Ovary (tissue), 9 donors: ENCODE data around the gene ZNF511. TPM values are rescaled to one million over a fixed set of nuclear protein-coding genes. Genes with fewer than 3 reads are reported as not detected.

Experiments
- DNase-seq, 5 donors: peaks; one replicate each; pipeline ENCODE4 v3.0.0-alpha.2; 2019 to 2020
- H3K27ac ChIP-seq, 2 donors: fragments of 200-600 bp; one replicate each; pipeline versions ENCODE4 v1.5.1 to v1.8.0; 2019 to 2022
- H3K27me3 ChIP-seq: fragments of 200-600 bp; one replicate; pipeline ENCODE4 v1.8.0; 2022
- H3K36me3 ChIP-seq: fragments of 200-600 bp; sonication (generic); one replicate; pipeline ENCODE4 v1.5.1; 2019
- H3K4me1 ChIP-seq: one replicate; pipeline ENCODE4 v1.8.1; 2013; ENCODE audit warnings: mild to moderate bottlenecking, moderate library complexity; ENCODE audit not compliant: insufficient read depth
- H3K4me3 ChIP-seq: fragments of 200-600 bp; sonication (generic); one replicate; pipeline ENCODE4 v1.5.1; 2017
- H3K9me3 ChIP-seq, 2 donors: fragments of 200-600 bp in 1 of 2; sonication (generic) in 1 of 2; one replicate each; pipeline versions ENCODE4 v1.5.1 to v1.8.1; 2013 to 2019; ENCODE audit warnings: mild to moderate bottlenecking in 1 of 2, moderate library complexity in 1 of 2
- CTCF ChIP-seq, 3 donors: fragments of 450-650 bp in 2 of 3; fragments of 200-600 bp in 1 of 3; IDR thresholded peaks; one replicate each; pipeline versions ENCODE4 v1.5.1 to v1.8.0; 2016 to 2022; ENCODE audit warnings: antibody characterized with exemption in 3 of 3, mild to moderate bottlenecking in 1 of 3
- EP300 ChIP-seq: sonication (generic); formaldehyde crosslinking; IDR thresholded peaks from one replicate; pipeline ENCODE4 v1.6.1; 2017; ENCODE audit warnings: antibody characterized with exemption
- POLR2A ChIP-seq: fragments of 450-650 bp; IDR thresholded peaks from one replicate; pipeline ENCODE4 v1.6.1; 2017; ENCODE audit warnings: antibody characterized with exemption, mild to moderate bottlenecking, moderate library complexity
- WGBS, 3 donors: extraction: QIAGEN DNeasy Blood & Tissue Kit in 1 of 3; methylation state at CpG; one replicate each; pipeline versions ENCODE4 v1.1.5 to v1.1.7; 2013 to 2017; 5-methylcytosine and 5-hydroxymethylcytosine counted together
- intact Hi-C, 4 donors: fragments of 100-400 bp; cut with DNase I; formaldehyde crosslinking; loops; one replicate each; pipeline versions ENCODE4 v1.11.0 to v1.15.1; 2022 to 2023
- polyA plus RNA-seq, 2 donors: library from polyadenylated mRNA; stranded (reverse); fragments of 200-250 nt in 1 of 2; fragments of 350-450 nt in 1 of 2; fragmentation: Illumina TruSeq in 1 of 2; extraction: RNeasy Lipid Tissue Mini Kit (QIAGEN cat#74804) in 1 of 2; gene quantifications; one replicate each; pipeline ENCODE4 v1.2.3, GENCODE V29; 2013 to 2014
- total RNA-seq, 7 donors: library from RNA; depleted of rRNA in 2 of 7; stranded (reverse); fragments of >200 nt in 2 of 7; fragmentation: NEBNext Ultra II Directional in 3 of 7; extraction: Animal tissue kit (Norgen Biotek cat#: 25700) in 3 of 7; gene quantifications; one replicate each; pipeline versions ENCODE4 v1.1.0 to v1.2.4, GENCODE V29; 2016 to 2023
- donor health status: DM: no; HTN: no; CAD: no; lungs with moderate emphysema.
- donor health status: DM: no; HTN: no; CAD: no.
- donor health status: Bipolar disorder and iron deficiency.
- donor health status: DM: yes; HTN: yes; CAD: no.
- donor health status: DM: no; HTN: no; CAD: no.
- donor health status: DM: yes; HTN: yes; CAD: no.

Gene ZNF511
- total and polyA plus RNA-seq, 9 donors: 16.3 to 64.8 (median 46.8) TPM

- peak in 1 of 5 donors; percentile 53 for DNase-seq
- intact Hi-C loops: no loop called here
- WGBS, 3 donors: 6 to 9% (median 9%) methylated on average over 47 to 51 of the region's 51 CpGs
- Histone ChIP-seq H3K36me3 (no peaks in the 10 kb centered on the region), H3K4me3 (peak overlapping the region; percentile 28), H3K27ac (no peak overlapping the region), H3K9me3 (no peaks in the 10 kb centered on the region), H3K4me1 (peaks cover 8% of the 10 kb centered on the region), H3K27me3 (peaks cover 6% of the 10 kb centered on the region)
- TF ChIP-seq EP300: no peak
- TF ChIP-seq CTCF (IDR thresholded peaks at IDR 0.05): no peak
- no peak for TF ChIP-seq POLR2A
Observed at GRCh38 chr10:133334503-133335245, 26.0 kb downstream of the ZNF511 start.

- Histone ChIP-seq H3K4me1 (peaks cover 8% of the 10 kb centered on the region), H3K36me3 (no peaks in the 10 kb centered on the region), H3K27ac (no peak overlapping the region), H3K4me3 (peak overlapping the region; percentile 28), H3K9me3 (no peaks in the 10 kb centered on the region), H3K27me3 (peaks cover 6% of the 10 kb centered on the region)
- intact Hi-C loops: no loop called here
- TF ChIP-seq POLR2A (no peak), CTCF (IDR thresholded peaks at IDR 0.05) (no peak), EP300 (no peak)
- DNase-seq: peak; percentile 66 to 81 (median 81)
- WGBS, 3 donors: 1 to 2% (median 1%) methylated on average over 45 to 75 of the region's 75 CpGs
Observed at GRCh38 chr10:133335246-133336117, 26.8 kb downstream of the ZNF511 start.

GRCh38 chr10:133336118-133336576 is 27.4 kb downstream of the ZNF511 start:
- 2 to 8% (median 4%) methylated on average over 10 to 41 of the region's 41 CpGs for WGBS, 3 donors
- Histone ChIP-seq H3K27ac (no peak overlapping the region), H3K4me3 (peak overlapping the region; percentile 28), H3K27me3 (peaks cover 6% of the 10 kb centered on the region), H3K9me3 (no peaks in the 10 kb centered on the region), H3K4me1 (peaks cover 8% of the 10 kb centered on the region), H3K36me3 (no peaks in the 10 kb centered on the region)
- DNase-seq: no peak
- intact Hi-C loops: no loop called here
- TF ChIP-seq EP300: no peak
- TF ChIP-seq CTCF (IDR thresholded peaks at IDR 0.05): no peak
- no peak for TF ChIP-seq POLR2A

GRCh38 chr10:133336577-133337369 is 28.1 kb downstream of the ZNF511 start, which contains the start of gene CALY:
Gene CALY, minus strand, starts transcription at chr10:133336896. Its CDS starts 7,907 bp downstream, at chr10:133328989.
- H3K27me3 ChIP-seq: peaks cover 6% of the 10 kb centered on the region
- no peaks in the 10 kb centered on the region for H3K36me3 ChIP-seq
- H3K9me3 ChIP-seq: peaks cover 0 to 5% of the 10 kb centered on the region in 2 donors
- intact Hi-C loops: no loop called here
- WGBS, 3 donors: 6 to 9% (median 7%) methylated on average over 42 to 63 of the region's 63 CpGs
- H3K4me1 ChIP-seq: peaks cover 8% of the 10 kb centered on the region
- no peak within 1 kb of the TSS for H3K27ac ChIP-seq
- TF ChIP-seq CTCF (IDR thresholded peaks at IDR 0.05) (no peak), EP300 (no peak), POLR2A (no peak)
- H3K4me3 ChIP-seq: peak within 1 kb of the TSS; percentile 28
- DNase-seq: peak in 1 of 5 donors; percentile 22
